HG03175 (cell line): Measurements from ENCODE around the gene MICAL2.
A peak's percentile ranks its signal among the peaks of the same experiment; 100 is the strongest.

ENCODE experiments used
- ATAC-seq: cut with Tn5 transposase; IDR thresholded peaks from one replicate; pipeline ENCODE4 v1.9.1; 2021; ENCODE audit warnings: mild to moderate bottlenecking, moderate library complexity; ENCODE audit not compliant: unreplicated experiment

The MICAL2 gene

DNA sequence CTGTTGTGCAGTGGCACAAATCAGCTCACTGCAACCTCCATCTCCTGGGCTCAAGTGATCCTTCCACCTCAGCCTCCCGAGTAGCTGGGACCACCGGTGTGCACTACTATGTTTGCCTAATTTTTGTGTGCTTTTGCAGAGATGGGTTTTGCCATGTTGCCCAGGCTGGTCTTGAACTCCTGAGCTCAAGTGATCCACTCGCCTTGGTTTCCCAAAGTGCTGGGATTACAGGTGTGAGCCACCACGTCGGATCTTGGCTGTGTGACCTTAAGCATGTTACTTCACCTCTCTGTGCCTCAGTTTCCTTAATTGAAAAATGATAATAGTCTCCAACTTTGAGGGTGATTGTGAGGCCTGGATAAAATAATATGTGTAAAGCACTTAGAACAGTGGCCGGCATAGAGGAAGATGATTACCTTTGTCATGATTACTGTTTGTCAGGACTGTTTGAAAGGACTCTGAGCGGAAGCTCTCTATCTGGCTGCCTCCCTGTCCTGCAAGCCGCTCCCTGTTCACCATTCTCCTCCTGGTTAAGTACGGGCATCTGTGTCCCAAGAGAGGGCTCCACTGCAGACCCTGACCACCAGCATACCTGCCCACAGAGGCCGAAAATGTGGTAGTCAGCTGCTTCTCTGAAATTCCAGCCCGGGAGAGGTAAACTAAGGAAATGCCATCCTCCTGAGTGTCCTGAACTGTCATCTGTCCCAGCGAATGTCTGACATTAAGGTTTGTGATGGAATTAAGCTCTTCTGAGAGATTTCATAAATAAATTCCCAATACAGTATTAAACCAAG, 73.6 kb downstream of the MICAL2 start:
- no peak for ATAC-seq

DNA sequence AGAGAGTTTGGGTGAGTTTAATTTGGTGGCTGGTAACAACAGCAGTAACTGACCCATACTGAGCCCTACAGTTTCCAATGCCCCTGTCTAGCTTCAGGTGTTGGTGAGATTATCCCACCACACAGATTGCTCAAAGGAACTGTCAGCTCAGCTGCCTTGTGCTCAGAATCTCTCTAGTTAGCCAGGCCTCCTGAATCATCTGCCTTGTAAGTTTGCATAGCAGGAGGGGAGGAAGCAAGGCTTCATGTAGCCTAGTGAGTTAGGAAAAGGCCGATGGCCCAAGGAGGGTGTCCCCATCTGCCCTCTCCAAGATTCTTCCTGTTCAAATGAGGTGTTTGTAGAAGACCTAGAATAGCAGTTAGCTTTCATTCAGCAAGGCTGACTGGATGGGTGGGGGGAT, 74.3 kb downstream of the MICAL2 start:
- ATAC-seq = no peak

DNA sequence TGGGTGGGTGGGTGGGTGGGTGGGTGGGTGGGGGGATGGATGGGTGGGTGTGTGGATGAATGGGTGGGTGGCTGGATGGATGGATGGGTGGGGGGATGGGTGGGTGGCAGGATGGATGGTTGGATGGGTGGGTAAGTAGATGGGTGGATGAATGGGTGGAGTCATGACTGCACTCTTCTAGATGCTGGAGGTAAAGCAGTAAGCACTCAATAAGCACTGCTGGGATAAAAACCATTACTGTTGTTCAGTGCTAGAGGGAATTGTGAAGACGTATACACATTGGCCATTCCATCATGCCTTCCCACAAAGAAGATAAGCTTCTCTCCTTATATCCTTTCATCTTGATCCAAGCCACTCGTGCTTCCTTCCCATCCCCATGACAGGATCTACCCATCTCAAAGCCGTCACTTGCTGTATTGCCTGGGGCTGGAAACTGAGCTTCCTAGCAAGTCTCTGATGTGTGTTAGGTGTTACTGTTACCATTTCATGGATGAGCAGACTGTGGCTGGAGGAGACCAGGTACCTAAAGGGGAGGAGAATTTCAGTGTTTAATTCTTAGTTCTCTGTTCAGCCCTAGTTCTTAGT, 74.8 kb downstream of the MICAL2 start:
- no peak for ATAC-seq

DNA sequence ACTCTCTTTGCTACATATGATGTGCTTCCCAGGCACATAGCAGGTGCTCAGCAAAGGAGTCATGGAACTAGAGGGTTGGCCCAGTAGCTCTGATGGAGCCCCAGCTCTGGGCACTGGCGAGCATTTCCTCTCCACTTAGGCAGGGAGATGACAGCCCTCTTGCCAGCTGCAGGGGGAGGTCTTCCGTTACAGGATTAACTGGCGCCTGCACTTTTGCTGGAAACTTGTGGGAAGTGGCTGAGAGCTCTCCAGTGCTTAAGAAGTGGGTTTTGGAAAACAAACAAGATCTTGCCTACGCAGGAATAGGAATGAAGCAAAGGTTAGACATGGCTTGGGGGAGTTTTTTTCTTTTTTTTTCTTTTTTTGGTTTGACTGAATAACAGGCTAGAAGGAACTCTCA, 75.5 kb downstream of the MICAL2 start:
- ATAC-seq = no peak

DNA sequence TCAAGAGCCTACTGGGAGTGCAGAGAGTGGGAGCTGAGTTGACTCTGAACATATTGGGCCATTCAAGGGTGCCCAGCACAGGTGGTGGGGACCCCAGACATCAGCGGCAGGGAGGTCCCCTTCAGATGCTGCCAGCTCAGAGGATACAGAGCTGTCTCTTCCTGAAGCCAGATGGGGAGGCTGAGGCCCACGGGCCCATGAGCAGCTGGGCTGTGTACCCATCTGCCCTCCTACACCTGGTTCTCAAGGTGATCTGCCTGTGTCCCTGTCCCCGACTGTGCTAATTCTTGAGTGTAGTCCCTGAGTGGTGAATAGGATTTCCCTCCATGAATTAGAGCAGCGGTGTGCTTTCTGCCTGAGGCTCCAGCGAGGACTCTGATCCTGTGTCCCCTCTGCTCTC, 76.3 kb downstream of the MICAL2 start:
- no peak for ATAC-seq

DNA sequence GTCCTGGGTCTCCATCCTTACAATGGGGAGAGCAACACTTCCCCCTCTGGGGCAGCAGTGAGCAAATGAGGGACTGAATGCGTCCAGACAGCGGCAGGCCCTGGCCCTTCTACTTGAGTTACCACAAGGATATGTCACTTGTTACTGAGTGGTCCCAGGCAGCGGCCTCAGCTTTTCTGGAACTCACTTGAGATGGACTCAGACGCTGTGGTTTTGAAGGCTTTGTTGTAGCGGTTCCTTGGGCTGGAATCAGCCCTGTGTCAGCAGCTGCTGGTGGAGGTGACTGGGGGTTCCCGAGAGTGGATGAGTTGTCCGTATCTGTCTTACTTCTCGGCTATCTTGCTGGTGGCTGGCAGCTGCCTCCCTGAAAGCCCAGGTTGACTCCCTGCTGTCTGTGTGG, 77.0 kb downstream of the MICAL2 start:
- no peak for ATAC-seq

DNA sequence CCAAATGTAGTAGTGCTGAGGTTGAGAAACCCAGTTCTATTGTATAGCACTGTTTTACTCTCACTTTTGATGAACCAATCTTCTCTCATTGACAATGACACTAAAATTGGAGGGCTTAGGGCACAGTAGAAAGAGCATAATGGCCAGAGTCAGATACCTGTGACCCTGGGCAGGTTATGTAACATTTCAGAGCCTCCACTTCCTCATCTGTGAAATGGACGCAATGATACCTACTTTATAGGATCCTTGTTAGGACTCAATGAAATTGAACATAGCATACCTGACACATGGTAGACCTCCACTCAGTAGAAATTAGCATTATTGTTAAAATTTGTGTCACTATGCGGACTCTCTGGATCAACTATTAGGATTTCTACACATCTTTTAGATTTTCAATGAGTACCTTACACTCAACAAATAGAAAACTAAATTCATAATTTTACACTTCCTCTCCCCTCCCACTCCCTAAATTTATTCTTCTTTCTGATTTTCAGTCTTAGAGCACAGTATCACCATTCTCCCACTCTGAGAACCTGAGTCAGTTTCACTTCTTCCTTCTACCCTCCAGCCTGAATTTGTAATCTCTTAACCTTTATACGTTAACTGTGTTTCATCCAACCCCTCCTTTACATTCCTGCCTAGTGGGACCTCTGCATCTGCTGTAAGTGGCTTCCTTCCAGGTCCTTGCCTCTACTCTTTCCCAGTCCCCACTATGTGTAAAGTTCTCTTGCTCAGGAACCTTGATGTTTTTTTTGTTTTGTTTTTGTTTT, 78.3 kb downstream of the MICAL2 start:
- peak; percentile 83 for ATAC-seq

DNA sequence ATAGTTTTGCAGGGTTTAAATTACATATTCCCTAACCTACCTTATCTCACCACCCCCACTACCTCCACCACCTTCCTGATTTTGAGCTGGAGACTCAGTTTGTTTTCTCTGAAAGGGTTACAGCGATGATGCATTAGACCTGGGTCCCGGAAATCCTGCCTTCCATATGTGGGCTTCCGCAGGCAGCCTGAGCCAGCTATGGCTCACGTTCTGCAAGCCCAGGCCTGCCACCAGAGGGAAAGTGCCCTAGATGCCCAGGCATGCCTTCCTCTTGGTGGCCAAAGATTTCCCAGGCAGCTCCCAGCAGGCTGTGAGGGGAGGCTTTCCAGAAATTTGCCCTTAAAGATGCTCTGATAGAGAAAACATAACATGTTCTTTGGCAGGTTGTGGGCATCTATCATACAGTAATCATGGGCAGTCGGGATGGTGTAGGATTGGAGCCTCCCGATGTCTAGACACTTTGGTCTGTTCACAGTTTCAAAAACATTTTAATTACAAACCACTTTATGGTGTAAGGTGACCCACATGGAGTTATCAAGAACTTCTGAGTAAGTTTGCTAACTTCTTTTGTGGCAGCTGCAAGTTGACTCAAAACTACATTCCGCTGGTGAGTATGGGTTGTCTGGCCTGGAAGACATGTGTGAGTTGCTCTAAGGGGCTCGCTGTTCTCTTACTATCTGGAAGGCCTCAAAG, 79.3 kb downstream of the MICAL2 start:
- no peak for ATAC-seq

DNA sequence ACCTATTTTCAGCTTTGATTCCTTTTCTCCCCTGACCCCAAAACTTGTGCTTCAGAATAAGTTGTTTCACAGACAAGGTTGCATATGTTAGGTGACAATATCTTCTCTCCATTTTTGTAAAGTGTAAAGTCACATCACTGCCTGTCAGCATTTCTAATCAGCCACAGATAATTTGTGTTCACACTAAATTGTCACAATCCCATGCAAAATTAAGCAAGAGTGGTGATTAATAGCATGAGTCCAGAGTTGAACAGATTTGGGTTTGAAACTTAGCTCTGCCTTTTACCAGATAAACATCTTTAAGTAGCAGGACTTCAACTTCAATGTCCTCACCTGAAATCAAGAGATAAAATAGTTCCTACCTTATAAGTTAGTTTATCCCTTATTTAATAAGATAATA, 80.1 kb downstream of the MICAL2 start:
- ATAC-seq = no peak

DNA sequence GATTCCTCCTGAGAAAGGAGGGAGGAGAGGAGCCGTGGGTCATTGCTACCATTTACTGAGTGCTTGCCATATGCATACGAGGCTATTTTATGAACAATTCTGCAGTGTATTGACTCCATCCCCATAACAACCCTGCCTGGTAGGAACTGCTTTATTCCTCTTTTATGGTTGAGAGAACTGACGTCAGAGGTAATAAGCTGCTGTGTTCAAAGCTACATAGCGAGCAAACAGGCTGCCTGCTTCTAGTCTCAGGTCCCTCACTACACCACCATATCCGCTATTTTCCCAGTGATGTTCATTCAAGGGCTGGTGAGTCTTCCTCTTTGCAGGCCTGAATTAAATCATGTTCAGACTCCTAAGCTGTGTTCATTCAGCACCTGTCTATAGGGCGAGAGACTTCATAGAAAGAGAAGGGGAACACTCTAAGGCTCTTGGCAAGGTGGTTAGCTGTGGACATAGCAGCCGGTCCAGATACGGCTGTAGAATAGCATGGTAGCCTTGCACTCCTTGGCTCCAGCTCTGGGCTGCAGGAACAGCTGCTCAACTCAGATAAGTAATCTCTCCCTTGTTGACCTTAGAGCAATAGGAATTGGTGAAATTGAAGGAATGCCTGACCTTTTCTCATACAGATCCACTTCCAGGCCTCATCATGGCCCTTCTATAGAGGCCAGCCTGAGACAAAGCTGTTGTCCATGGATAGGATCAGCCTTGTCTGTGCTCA, 82.6 kb downstream of the MICAL2 start:
- ATAC-seq = no peak

DNA sequence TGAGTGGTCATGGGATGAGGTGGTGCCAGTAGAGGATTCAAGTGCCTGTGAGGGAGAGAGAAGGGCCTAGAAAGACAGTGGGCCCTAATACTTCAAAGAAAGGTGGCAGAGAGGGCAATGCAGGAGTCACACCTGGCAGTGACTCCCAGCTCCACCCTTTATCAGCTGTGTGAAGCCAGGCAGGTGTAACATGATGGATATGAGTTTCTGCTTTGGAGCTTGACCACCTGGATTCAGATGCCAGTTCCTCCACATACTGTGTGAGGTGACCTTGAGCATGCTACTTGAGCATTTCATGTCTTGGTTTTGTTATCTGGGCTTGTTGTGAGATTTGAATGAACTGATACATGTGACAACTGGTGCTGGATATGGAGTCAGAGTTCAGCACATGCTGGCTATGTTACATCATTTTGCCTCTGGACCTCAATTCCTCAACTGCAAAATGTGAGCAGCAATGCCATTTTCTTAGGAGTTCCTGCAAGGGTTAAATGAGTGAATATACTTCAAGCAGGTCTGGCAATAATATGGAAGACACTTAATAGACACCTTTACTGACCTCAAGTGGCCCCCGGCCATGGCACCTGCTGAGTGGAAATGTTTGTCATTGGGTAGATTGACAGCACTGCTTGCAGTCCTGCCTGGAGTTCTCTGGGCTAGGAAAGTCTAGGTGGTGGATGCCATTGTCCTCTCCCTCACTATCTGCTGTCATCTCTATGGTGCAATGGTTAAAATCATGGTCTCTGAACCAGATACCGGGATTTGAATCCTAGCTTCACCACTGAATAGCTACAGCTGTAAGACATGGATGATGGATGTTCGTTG, 83.3 kb downstream of the MICAL2 start:
- no peak for ATAC-seq

DNA sequence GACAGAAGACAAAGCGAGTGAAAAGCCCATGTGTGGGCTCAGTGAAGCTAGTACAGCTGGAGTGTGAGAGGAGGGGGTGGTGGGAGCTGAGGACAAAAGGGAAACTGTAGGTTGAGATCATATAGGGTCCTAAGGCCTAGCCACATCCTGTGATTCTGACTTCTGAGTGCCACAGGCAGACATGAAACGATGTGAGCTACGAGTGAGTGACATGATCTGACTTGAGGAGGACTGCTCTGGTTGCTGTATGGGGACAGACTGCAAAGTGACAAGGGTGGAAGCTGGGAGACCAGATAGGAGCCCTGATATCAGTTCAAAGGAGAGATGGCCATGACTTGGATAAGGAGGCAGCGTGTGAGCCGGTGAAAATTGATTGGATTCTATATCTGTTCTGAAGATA, 85.4 kb downstream of the MICAL2 start:
- peak; percentile 68 for ATAC-seq

DNA sequence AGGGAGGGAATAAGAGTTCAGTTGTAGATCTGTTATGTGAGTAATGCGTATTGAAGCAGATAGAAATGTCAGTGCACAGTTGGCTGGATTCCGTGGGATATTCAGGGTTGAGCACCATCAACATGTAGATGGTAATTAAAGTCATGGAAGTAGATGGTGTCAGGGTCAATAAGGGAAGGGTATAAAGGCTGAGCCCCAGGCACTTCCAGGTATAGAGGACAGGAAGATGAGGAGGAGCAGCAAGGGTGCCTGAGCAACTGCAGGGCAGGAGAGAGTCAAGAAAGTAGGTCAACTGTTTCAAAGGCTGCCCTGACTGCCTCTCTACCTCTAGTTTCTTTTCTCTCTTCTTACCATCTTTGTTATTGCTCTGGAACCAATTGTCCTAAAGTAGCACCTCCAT, 85.9 kb downstream of the MICAL2 start:
- ATAC-seq = no peak

DNA sequence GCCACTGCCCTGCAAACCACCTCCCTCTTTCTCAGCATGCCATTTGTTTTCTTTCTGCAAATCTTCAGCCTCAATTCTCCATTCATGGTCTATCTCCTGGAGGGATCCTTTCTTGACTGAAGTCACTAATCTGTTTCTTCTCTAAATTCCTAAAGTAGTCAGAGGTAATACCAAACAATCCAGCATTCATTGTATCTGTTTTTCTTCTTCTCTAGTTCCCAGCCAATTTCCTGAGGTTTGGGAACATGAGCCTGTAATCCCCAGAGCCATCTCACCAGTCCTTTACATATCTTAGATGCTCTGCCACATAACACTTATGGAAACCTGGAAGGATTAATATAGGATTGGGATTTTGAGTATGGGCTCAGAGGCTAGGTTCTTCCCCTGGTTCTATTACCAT, 86.5 kb downstream of the MICAL2 start:
- ATAC-seq = no peak

DNA sequence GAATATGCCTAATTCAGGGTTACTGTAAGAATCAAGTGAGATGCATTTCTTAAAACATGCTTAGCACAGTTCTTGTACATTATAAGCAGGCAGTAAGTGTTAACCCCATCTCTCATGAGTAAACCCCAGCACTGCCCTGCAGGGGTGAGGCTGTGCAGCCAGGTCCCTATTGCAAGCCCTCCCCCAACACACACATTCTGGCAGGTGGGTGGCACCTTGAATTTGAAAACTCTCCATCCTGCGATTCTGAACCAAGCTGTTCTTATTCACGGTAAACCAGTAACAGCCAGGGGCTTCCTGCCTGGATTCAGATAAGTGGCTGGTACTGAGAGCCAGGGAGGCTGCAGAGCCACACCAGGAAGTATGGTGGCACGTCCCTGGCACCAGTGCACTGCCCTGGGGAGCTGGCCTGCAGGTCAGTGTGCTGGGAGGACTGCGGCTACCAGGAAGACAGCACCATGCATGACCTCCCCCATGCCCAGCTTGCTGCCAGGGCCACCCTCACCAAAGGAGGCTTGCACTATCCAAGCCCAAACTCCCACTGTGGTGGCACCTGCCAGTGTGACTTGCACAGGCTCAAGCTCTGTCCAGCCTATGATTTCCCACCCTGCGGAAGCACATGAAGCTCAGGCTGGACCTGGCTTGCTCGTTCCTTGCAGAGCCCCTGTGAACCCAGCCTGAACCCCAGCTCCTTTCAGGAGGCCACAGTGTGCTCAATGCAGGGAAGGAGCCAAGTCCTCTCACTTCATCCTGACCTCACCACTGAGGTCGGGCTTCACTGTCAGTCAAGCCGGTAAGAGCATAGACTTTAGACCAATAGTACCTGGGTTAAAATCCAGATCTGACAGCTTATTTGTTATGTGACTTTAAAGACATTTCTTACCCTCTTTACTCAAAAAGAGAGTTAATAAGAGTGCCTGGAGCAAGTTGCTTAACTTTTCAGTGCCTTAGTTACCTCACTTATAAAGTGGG, 88.1 kb downstream of the MICAL2 start:
- ATAC-seq = no peak

DNA sequence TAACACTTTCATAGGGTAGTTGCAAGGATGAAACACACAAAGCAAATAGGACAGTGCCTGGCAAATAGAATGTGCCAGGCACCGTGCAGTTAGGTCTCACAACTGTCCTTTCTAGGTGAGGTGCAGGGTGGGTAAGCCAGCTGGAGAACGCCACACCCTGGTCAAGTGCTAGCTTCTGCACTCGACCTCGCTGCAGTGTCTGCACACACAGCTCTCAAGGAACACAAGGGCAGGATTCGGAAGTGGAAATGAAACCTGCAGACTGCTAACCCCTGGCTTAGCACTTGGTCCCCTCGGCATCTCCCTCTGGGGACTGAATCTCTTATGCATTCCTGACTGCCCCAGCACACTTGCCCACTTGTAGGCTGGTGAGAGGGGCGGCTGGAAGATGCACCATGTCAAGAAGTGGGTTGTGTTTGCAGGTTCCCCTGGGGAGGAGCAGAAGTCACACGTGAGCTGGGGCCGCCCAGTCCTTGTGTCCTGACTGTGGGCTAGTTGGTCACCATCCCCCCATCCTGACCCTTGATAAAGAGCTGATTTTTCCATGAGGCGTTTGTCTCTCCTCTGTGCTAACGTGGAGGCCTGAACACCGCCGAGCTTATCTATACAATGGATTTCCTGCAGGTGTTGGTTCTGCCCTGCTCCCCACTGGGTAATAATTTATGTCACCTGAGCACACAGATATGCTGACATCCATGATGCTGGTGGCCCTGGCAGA, 89.0 kb downstream of the MICAL2 start:
- no peak for ATAC-seq

DNA sequence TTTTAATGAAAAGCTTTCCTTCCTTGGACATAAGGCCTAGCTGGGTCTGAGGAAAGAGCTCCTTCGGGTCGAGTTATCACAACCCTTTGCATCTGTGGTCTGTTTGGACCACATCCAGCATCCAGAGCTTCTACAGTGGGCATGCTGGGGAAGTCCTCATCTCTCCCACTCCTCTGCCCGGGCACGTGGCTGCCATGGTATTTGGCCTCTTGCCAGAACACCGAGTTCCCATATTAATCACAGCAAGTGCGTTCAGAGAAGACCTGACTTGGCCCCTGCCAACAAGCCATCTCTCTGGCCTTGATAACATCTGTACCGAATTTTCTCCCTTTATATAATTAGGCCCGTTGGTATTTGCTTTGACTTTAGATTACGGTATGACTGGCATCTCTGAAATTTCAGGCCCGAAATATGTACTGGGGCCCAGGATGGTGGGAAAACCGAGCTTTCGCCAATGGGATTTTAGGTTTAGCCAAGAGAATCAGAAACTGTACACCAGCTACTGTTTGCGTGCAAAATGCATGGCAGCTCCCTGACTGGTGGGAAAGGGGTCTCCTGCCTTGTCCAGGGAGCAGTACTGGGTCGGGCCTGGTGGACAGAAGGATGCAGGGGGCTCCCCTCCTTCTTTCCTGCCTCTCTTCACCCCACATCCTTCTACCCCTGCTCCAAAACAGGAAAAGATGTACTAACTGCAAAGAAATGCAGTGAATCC, 90.0 kb downstream of the MICAL2 start:
- ATAC-seq = no peak
